ENCODE measurements around the gene SCN8A.

Gene SCN8A

DNA sequence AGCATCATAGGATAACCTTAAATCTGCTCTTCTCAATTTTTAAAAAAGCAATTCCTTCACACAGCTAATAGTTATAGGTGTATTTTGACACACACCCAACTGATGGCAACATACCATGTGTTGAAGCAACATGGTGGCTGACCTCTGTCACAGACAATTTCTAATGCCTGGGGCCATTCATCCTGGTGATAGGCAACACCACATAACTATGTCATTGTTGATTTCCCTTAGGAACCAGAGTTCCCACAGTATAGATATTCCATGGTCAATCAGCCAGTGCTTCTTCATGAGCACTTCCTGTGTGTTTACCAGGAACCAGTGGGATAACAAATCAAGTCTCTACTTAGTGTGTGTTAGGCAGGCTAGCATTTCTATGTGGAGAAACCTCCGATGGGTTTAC is 169.2 kb downstream of the SCN8A start:
- 80 to 100% methylated on average over 1 of the region's 1 CpG for WGBS, 2 experiments (ENCODE audit: insufficient coverage in 2 of 2)
- no peak overlapping the region for H3K27ac ChIP-seq (ENCODE audit: low read depth, low read length, severe bottlenecking)
- no peaks in the 10 kb centered on the region for H3K4me1 ChIP-seq (ENCODE audit: control insufficient read depth, insufficient read depth, low read length, poor library complexity, severe bottlenecking)
- H3K4me3 ChIP-seq (ENCODE audit: extremely low read depth, insufficient read depth, low read length, poor library complexity, severe bottlenecking): no peak overlapping the region
- H3K9me3 ChIP-seq (ENCODE audit: control insufficient read depth, low read length): no peaks in the 10 kb centered on the region
- no peaks in the 10 kb centered on the region for H3K36me3 ChIP-seq (ENCODE audit: control insufficient read depth, insufficient read depth, low read length)

GRCh38 chr12:51763743-51764142 is 172.7 kb downstream of the SCN8A start:
- H3K9me3 ChIP-seq (ENCODE audit: control insufficient read depth, low read length): no peaks in the 10 kb centered on the region
- H3K36me3 ChIP-seq (ENCODE audit: control insufficient read depth, insufficient read depth, low read length): no peaks in the 10 kb centered on the region
- no peak overlapping the region for H3K4me3 ChIP-seq (ENCODE audit: extremely low read depth, insufficient read depth, low read length, poor library complexity, severe bottlenecking)
- no peak overlapping the region for H3K27ac ChIP-seq (ENCODE audit: low read depth, low read length, severe bottlenecking)
- H3K4me1 ChIP-seq (ENCODE audit: control insufficient read depth, insufficient read depth, low read length, poor library complexity, severe bottlenecking): no peaks in the 10 kb centered on the region

GRCh38 chr12:51766067-51766676 is 175.1 kb downstream of the SCN8A start:
- 93 to 94% methylated on average over 3 of the region's 6 CpGs for WGBS, 2 experiments (ENCODE audit: insufficient coverage in 2 of 2)

DNA sequence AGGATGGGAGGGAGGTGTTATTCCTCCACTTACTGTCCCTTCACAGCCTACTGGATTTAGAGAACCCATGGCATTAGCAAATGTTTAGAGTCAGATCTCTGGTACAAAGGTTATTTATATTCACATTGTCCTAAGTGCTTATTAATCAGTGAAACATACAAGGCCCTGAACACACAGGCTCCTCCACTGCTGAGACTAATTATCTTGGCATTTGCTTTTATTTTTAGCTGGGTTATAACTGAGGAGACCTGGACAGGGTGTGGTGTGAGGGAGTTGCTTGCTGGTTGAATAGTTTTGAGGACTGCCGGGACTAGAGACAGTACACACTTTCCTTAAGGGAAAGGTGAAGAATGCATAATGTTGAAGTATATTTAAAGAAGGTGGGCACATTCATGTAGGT is 180.0 kb downstream of the SCN8A start:
- H3K4me3 ChIP-seq (ENCODE audit: extremely low read depth, insufficient read depth, low read length, poor library complexity, severe bottlenecking): no peak overlapping the region
- no peaks in the 10 kb centered on the region for H3K4me1 ChIP-seq (ENCODE audit: control insufficient read depth, insufficient read depth, low read length, poor library complexity, severe bottlenecking)
- no peak overlapping the region for H3K27ac ChIP-seq (ENCODE audit: low read depth, low read length, severe bottlenecking)
- H3K36me3 ChIP-seq (ENCODE audit: control insufficient read depth, insufficient read depth, low read length): no peaks in the 10 kb centered on the region
- 83 to 100% methylated on average over 1 of the region's 1 CpG for WGBS, 2 experiments (ENCODE audit: insufficient coverage in 2 of 2)
- H3K9me3 ChIP-seq (ENCODE audit: control insufficient read depth, low read length): no peaks in the 10 kb centered on the region

More at GRCh38 chr12:51766067-51766676, 175.1 kb downstream of the SCN8A start:
- no peaks in the 10 kb centered on the region for H3K4me1 ChIP-seq (ENCODE audit: control insufficient read depth, insufficient read depth, low read length, poor library complexity, severe bottlenecking)
- H3K36me3 ChIP-seq (ENCODE audit: control insufficient read depth, insufficient read depth, low read length): no peaks in the 10 kb centered on the region
- no peak overlapping the region for H3K27ac ChIP-seq (ENCODE audit: low read depth, low read length, severe bottlenecking)
- no peaks in the 10 kb centered on the region for H3K9me3 ChIP-seq (ENCODE audit: control insufficient read depth, low read length)
- no peak overlapping the region for H3K4me3 ChIP-seq (ENCODE audit: extremely low read depth, insufficient read depth, low read length, poor library complexity, severe bottlenecking)

GRCh38 chr12:51773145-51773869 is 182.3 kb downstream of the SCN8A start:
- 92% methylated on average over 2 of the region's 2 CpGs; no CpG with 5 or more reads in 1 of the 2 experiments for WGBS, 2 experiments (ENCODE audit: insufficient coverage in 2 of 2)
- Histone ChIP-seq H3K9me3 (ENCODE audit: control insufficient read depth, low read length) (no peaks in the 10 kb centered on the region), H3K4me1 (ENCODE audit: control insufficient read depth, insufficient read depth, low read length, poor library complexity, severe bottlenecking) (no peaks in the 10 kb centered on the region), H3K36me3 (ENCODE audit: control insufficient read depth, insufficient read depth, low read length) (no peaks in the 10 kb centered on the region), H3K4me3 (ENCODE audit: extremely low read depth, insufficient read depth, low read length, poor library complexity, severe bottlenecking) (no peak overlapping the region), H3K27ac (ENCODE audit: low read depth, low read length, severe bottlenecking) (no peak overlapping the region)

DNA sequence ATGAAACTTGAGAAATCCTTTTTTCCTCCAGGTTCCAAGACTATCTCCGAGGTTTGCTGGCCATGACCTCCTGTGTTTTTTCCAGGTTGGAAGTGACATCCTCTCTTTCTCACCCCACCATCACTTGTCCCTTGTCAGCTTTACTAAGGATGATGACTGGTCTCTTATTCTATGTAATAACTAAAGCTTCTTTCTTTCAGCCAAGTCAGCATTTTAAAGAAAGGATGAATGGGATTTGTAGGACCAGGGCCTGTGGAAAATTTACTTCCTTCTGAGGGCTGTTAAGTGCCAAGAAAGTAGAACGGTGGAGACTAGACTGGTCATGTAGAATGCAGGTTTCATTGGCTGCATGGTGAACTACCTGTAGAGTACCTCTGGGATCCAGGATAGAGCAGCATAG is 183.9 kb downstream of the SCN8A start:
- no peak overlapping the region for H3K4me3 ChIP-seq (ENCODE audit: extremely low read depth, insufficient read depth, low read length, poor library complexity, severe bottlenecking)
- no peaks in the 10 kb centered on the region for H3K9me3 ChIP-seq (ENCODE audit: control insufficient read depth, low read length)
- 82 to 100% methylated on average over 2 of the region's 2 CpGs for whole genome bisulfite sequencing, 2 experiments (ENCODE audit: insufficient coverage in 2 of 2)
- no peaks in the 10 kb centered on the region for H3K4me1 ChIP-seq (ENCODE audit: control insufficient read depth, insufficient read depth, low read length, poor library complexity, severe bottlenecking)
- no peaks in the 10 kb centered on the region for H3K36me3 ChIP-seq (ENCODE audit: control insufficient read depth, insufficient read depth, low read length)
- no peak overlapping the region for H3K27ac ChIP-seq (ENCODE audit: low read depth, low read length, severe bottlenecking)

DNA sequence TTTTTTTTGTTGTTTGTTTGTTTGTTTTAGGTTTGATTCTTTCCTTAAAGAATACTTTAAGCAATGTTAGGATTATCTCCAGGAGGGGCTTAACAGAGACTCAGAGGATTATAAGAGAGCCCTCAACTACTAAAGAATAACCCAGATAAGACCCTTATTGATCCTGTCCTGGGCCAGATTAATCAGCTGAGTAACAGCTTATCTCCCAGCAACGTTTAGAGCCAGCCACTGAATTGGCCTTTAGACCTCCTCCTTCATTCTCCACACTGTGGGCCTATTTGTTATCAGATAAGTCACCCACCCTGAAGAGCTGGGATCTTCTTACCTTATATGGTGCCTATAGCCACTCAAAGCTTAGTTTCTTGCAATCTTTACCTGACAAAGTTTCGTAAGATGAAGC is 186.4 kb downstream of the SCN8A start:
- Histone ChIP-seq H3K4me3 (ENCODE audit: extremely low read depth, insufficient read depth, low read length, poor library complexity, severe bottlenecking) (no peak overlapping the region), H3K27ac (ENCODE audit: low read depth, low read length, severe bottlenecking) (no peak overlapping the region), H3K9me3 (ENCODE audit: control insufficient read depth, low read length) (no peaks in the 10 kb centered on the region), H3K36me3 (ENCODE audit: control insufficient read depth, insufficient read depth, low read length) (no peaks in the 10 kb centered on the region), H3K4me1 (ENCODE audit: control insufficient read depth, insufficient read depth, low read length, poor library complexity, severe bottlenecking) (no peaks in the 10 kb centered on the region)
- WGBS, 2 experiments (ENCODE audit: insufficient coverage in 2 of 2): 50 to 55% methylated on average over 1 of the region's 2 CpGs

- Histone ChIP-seq H3K36me3 (ENCODE audit: control insufficient read depth, insufficient read depth, low read length) (no peaks in the 10 kb centered on the region), H3K27ac (ENCODE audit: low read depth, low read length, severe bottlenecking) (no peak overlapping the region), H3K9me3 (ENCODE audit: control insufficient read depth, low read length) (no peaks in the 10 kb centered on the region), H3K4me3 (ENCODE audit: extremely low read depth, insufficient read depth, low read length, poor library complexity, severe bottlenecking) (no peak overlapping the region), H3K4me1 (ENCODE audit: control insufficient read depth, insufficient read depth, low read length, poor library complexity, severe bottlenecking) (no peaks in the 10 kb centered on the region)
- 90% methylated on average over 2 of the region's 3 CpGs; no CpG with 5 or more reads in 1 of the 2 experiments for WGBS, 2 experiments (ENCODE audit: insufficient coverage in 2 of 2)
Observed at GRCh38 chr12:51777973-51778372, 186.9 kb downstream of the SCN8A start.

GRCh38 chr12:51779876-51780275 is 188.8 kb downstream of the SCN8A start:
- WGBS, 2 experiments (ENCODE audit: insufficient coverage in 2 of 2): 93 to 96% methylated on average over 4 to 5 of the region's 5 CpGs
- Histone ChIP-seq H3K27ac (ENCODE audit: low read depth, low read length, severe bottlenecking) (no peak overlapping the region), H3K4me3 (ENCODE audit: extremely low read depth, insufficient read depth, low read length, poor library complexity, severe bottlenecking) (no peak overlapping the region), H3K9me3 (ENCODE audit: control insufficient read depth, low read length) (no peaks in the 10 kb centered on the region), H3K36me3 (ENCODE audit: control insufficient read depth, insufficient read depth, low read length) (no peaks in the 10 kb centered on the region), H3K4me1 (ENCODE audit: control insufficient read depth, insufficient read depth, low read length, poor library complexity, severe bottlenecking) (no peaks in the 10 kb centered on the region)

GRCh38 chr12:51784688-51785087 is 193.7 kb downstream of the SCN8A start:
- WGBS, 2 experiments (ENCODE audit: insufficient coverage in 2 of 2): 86 to 100% methylated on average over 1 to 2 of the region's 3 CpGs
- Histone ChIP-seq H3K4me3 (ENCODE audit: extremely low read depth, insufficient read depth, low read length, poor library complexity, severe bottlenecking) (no peak overlapping the region), H3K36me3 (ENCODE audit: control insufficient read depth, insufficient read depth, low read length) (no peaks in the 10 kb centered on the region)

DNA sequence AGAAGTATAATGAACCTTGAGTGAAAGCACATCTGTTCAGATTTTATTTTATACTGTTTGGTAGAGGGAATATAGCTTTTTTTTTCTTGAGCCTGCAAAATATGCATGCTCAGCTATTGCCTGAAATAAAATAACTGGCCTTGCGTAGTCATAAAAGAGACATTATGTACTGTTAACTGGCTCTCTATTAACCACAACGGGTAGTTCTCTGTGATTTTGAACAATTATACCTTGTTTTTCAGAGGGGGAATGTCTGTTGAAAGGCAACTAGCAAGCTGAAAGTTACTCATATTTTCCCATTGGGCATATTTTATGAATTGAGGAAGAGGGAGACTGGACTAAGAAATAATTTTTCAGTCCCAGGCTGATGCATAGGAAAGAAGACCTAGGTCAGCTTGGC is 194.9 kb downstream of the SCN8A start:
- no peak overlapping the region for H3K4me3 ChIP-seq (ENCODE audit: extremely low read depth, insufficient read depth, low read length, poor library complexity, severe bottlenecking)
- 92 to 100% methylated on average over 1 to 2 of the region's 2 CpGs for WGBS, 2 experiments (ENCODE audit: insufficient coverage in 2 of 2)
- H3K27ac ChIP-seq (ENCODE audit: low read depth, low read length, severe bottlenecking): no peak overlapping the region
- H3K9me3 ChIP-seq (ENCODE audit: control insufficient read depth, low read length): no peaks in the 10 kb centered on the region
- H3K4me1 ChIP-seq (ENCODE audit: control insufficient read depth, insufficient read depth, low read length, poor library complexity, severe bottlenecking): peaks cover 10% of the 10 kb centered on the region
- H3K36me3 ChIP-seq (ENCODE audit: control insufficient read depth, insufficient read depth, low read length): no peaks in the 10 kb centered on the region

More at GRCh38 chr12:51784688-51785087, 193.7 kb downstream of the SCN8A start:
- H3K4me1 ChIP-seq (ENCODE audit: control insufficient read depth, insufficient read depth, low read length, poor library complexity, severe bottlenecking): peaks cover 10% of the 10 kb centered on the region
- H3K27ac ChIP-seq (ENCODE audit: low read depth, low read length, severe bottlenecking): no peak overlapping the region
- no peaks in the 10 kb centered on the region for H3K9me3 ChIP-seq (ENCODE audit: control insufficient read depth, low read length)

Measured in mesodermal cell (in vitro differentiated cells).